ENCODE measurements around the gene MAST4.

Gene MAST4

GRCh38 chr5:67147760-67148159 lies 551.6 kb downstream of the MAST4 start:
- H3K4me3 ChIP-seq (ENCODE audit: low read depth, low read length): no peak overlapping the region
- DNase-seq (ENCODE audit: low read depth): peak; percentile 33

DNA sequence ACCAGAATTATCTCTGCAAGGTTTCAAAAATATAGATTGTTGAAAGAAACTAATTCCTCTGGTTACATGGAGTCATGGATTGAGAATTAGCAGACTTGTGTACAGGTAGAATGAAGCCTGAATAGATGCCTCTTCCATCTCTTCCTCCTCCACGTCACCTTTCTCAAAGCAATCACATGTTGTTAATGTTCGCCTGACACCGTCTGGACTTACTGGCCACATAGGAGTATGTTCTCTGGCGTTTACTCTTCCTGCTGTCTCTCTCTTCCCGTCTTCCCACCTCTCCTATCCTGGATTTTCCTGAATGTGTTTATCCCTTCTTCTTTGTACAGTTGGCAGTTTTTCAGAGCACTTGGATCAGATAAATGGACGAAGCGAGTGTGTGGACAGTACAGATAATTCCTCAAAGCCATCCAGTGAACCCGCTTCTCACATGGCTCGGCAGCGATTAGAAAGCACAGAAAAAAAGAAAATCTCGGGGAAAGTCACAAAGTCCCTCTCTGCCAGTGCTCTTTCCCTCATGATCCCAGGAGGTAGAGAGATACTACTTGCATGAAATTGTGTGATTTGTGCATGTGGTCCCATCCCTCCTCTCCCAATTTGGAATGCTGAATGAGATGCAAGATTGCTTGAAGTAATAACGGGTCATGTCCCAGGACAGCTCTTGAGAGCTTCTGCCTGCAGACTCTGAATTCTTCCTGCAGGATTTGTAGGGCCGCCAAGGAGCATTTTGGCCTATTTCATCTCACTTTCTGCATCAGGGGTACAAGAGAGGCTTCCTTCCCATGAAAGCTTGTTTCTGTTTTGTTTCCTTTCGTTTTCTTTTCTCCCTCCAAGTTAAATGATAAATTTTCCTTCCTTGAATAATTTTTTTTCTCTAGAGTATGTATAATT lies 553.1 kb downstream of the MAST4 start:
- no peak for DNase-seq (ENCODE audit: low read depth)
- H3K4me3 ChIP-seq (ENCODE audit: low read depth, low read length): peak overlapping the region; percentile 2

GRCh38 chr5:67149951-67150523 lies 553.8 kb downstream of the MAST4 start:
- H3K4me3 ChIP-seq (ENCODE audit: low read depth, low read length): peak overlapping the region; percentile 2
- DNase-seq (ENCODE audit: low read depth): no peak

GRCh38 chr5:67152400-67152799 lies 556.2 kb downstream of the MAST4 start:
- no peak overlapping the region for H3K4me3 ChIP-seq (ENCODE audit: low read depth, low read length)
- DNase-seq (ENCODE audit: low read depth): no peak

DNA sequence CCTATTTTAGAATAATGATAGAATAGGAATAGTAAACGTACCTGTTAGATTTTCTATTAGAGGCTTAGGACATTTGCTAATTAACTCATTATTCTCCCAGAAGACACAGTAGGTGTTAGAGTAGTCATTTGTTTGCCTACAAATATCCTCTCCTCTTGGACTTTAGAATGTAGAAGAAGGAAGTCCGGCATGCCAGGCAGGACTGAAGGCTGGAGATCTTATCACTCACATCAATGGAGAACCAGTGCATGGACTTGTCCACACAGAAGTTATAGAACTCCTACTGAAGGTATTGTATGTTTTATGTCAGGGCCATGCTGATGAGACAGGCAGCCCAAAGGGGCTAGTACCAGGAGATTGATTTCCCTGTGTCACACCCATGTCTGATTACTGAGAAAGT lies 557.1 kb downstream of the MAST4 start:
- H3K4me3 ChIP-seq (ENCODE audit: low read depth, low read length): no peak overlapping the region
- DNase-seq (ENCODE audit: low read depth): no peak

- no peak for DNase-seq (ENCODE audit: low read depth)
- no peak overlapping the region for H3K4me3 ChIP-seq (ENCODE audit: low read depth, low read length)
These were observed 558.5 kb downstream of the MAST4 start for GRCh38 chr5:67154556-67155206.

DNA sequence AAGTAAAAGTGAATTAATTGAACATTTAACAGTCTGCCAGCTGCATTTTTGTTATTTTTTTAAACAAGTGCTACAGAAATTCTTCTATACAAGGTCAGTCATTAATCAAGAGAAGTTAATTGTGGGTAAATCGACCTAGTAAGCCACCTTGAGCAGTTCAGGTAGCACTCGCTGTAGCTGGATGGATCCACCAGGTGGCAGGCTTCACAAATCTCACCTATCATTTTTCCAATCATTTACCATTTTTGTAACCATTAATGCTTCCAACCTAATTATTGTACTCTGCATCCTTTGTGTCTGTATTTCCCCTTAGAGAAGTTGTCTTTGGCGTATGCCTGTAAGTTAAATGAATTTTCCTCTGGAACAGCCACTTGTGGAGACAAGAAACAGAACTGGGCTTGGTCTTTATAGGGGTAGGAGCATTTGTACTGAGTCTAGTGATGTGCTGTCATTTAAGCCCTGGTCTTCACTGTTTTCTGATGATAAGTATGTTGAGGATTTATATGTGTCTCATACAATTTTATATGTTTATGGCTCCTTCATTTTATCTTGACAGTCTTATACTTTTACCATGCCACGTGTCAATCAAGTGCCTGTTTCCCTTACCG lies 560.9 kb downstream of the MAST4 start:
- H3K4me3 ChIP-seq (ENCODE audit: low read depth, low read length): no peak overlapping the region
- no peak for DNase-seq (ENCODE audit: low read depth)

GRCh38 chr5:67160272-67160671 lies 564.1 kb downstream of the MAST4 start:
- no peak overlapping the region for H3K4me3 ChIP-seq (ENCODE audit: low read depth, low read length)
- DNase-seq (ENCODE audit: low read depth): no peak

GRCh38 chr5:67160985-67161384 lies 564.8 kb downstream of the MAST4 start:
- no peak overlapping the region for H3K4me3 ChIP-seq (ENCODE audit: low read depth, low read length)
- DNase-seq (ENCODE audit: low read depth): peak; percentile 19

DNA sequence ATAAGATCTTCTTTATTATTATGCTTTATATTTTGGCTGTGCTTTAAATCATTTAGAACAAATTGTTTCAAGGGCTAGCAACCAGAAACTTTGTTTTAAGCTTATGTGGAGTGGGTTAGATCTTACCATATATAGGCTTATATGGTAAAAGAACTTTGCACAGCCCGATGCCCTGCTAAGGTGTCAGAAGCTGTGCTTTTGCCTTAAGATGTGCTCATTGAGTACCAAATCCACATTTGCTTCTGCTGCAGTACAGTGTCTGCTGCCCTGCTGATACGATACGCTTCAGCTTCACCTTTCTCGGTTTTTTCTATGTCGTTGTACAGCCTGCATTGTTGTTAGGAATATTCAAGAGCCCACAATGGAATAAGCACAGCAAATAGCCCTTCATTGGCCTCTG lies 565.6 kb downstream of the MAST4 start:
- DNase-seq (ENCODE audit: low read depth): no peak
- no peak overlapping the region for H3K4me3 ChIP-seq (ENCODE audit: low read depth, low read length)

- no peak for DNase-seq (ENCODE audit: low read depth)
These were observed 567.1 kb downstream of the MAST4 start for GRCh38 chr5:67163231-67163756.

GRCh38 chr5:67163863-67164595 lies 567.8 kb downstream of the MAST4 start:
- no peak overlapping the region for H3K4me3 ChIP-seq (ENCODE audit: low read depth, low read length)
- no peak for DNase-seq (ENCODE audit: low read depth)

More at GRCh38 chr5:67163231-67163756, 567.1 kb downstream of the MAST4 start:
- H3K4me3 ChIP-seq (ENCODE audit: low read depth, low read length): no peak overlapping the region

DNA sequence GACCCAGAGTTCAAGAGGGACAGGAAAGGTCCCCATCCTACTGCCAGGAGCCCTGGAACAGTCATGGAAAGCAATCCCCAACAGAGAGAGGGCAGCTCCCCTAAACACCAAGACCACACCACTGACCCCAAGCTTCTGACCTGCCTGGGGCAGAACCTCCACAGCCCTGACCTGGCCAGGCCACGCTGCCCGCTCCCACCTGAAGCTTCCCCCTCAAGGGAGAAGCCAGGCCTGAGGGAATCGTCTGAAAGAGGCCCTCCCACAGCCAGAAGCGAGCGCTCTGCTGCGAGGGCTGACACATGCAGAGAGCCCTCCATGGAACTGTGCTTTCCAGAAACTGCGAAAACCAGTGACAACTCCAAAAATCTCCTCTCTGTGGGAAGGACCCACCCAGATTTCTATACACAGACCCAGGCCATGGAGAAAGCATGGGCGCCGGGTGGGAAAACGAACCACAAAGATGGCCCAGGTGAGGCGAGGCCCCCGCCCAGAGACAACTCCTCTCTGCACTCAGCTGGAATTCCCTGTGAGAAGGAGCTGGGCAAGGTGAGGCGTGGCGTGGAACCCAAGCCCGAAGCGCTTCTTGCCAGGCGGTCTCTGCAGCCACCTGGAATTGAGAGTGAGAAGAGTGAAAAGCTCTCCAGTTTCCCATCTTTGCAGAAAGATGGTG lies 568.8 kb downstream of the MAST4 start:
- no peak overlapping the region for H3K4me3 ChIP-seq (ENCODE audit: low read depth, low read length)
- no peak for DNase-seq (ENCODE audit: low read depth)

DNA sequence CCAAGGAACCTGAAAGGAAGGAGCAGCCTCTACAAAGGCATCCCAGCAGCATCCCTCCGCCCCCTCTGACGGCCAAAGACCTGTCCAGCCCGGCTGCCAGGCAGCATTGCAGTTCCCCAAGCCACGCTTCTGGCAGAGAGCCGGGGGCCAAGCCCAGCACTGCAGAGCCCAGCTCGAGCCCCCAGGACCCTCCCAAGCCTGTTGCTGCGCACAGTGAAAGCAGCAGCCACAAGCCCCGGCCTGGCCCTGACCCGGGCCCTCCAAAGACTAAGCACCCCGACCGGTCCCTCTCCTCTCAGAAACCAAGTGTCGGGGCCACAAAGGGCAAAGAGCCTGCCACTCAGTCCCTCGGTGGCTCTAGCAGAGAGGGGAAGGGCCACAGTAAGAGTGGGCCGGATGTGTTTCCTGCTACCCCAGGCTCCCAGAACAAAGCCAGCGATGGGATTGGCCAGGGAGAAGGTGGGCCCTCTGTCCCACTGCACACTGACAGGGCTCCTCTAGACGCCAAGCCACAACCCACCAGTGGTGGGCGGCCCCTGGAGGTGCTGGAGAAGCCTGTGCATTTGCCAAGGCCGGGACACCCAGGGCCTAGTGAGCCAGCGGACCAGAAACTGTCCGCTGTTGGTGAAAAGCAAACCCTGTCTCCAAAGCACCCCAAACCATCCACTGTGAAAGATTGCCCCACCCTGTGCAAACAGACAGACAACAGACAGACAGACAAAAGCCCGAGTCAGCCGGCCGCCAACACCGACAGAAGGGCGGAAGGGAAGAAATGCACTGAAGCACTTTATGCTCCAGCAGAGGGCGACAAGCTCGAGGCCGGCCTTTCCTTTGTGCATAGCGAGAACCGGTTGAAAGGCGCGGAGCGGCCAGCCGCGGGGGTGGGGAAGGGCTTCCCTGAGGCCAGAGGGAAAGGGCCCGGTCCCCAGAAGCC lies 569.6 kb downstream of the MAST4 start:
- peak; percentile 28 for DNase-seq (ENCODE audit: low read depth)
- H3K4me3 ChIP-seq (ENCODE audit: low read depth, low read length): no peak overlapping the region

- H3K4me3 ChIP-seq (ENCODE audit: low read depth, low read length): no peak overlapping the region
- DNase-seq (ENCODE audit: low read depth): no peak
These were observed 570.5 kb downstream of the MAST4 start for GRCh38 chr5:67166460-67167285.

- H3K4me3 ChIP-seq (ENCODE audit: low read depth, low read length): no peak overlapping the region
- DNase-seq (ENCODE audit: low read depth): no peak
These were observed 571.9 kb downstream of the MAST4 start for GRCh38 chr5:67168069-67168468.

DNA sequence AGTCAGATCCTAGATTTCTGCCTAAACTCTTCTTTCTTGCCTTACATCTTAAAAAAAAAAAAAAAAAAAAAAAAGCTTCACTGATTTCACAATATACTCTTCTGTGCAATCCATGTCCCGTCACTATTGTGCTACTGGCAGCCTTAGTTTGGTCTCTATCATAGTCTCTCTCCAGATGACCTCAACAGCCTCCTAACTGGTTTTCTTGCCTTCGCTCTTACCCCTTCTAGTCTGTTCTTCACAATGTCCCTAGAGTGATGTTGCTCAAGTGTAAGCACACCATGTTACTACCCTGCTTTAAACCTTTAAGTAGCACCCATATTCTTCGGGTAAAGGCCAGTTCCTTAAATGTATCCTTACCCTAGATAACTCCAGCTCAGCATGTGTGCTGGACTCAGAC lies 574.6 kb downstream of the MAST4 start:
- no peak overlapping the region for H3K4me3 ChIP-seq (ENCODE audit: low read depth, low read length)
- DNase-seq (ENCODE audit: low read depth): no peak
